Erythroblast (primary cell): ENCODE data around the gene HDAC4.

Experiments
- GATA1 ChIP-seq: IDR thresholded peaks from 2 replicates; pipeline ENCODE4 v1.6.1; 2011; ENCODE audit warnings: low read depth, mild to moderate bottlenecking, control low read depth, low read length, moderate library complexity
- POLR2A ChIP-seq: IDR thresholded peaks from 2 replicates; pipeline ENCODE4 v1.6.1; 2011; ENCODE audit warnings: mild to moderate bottlenecking, low read length

DNA sequence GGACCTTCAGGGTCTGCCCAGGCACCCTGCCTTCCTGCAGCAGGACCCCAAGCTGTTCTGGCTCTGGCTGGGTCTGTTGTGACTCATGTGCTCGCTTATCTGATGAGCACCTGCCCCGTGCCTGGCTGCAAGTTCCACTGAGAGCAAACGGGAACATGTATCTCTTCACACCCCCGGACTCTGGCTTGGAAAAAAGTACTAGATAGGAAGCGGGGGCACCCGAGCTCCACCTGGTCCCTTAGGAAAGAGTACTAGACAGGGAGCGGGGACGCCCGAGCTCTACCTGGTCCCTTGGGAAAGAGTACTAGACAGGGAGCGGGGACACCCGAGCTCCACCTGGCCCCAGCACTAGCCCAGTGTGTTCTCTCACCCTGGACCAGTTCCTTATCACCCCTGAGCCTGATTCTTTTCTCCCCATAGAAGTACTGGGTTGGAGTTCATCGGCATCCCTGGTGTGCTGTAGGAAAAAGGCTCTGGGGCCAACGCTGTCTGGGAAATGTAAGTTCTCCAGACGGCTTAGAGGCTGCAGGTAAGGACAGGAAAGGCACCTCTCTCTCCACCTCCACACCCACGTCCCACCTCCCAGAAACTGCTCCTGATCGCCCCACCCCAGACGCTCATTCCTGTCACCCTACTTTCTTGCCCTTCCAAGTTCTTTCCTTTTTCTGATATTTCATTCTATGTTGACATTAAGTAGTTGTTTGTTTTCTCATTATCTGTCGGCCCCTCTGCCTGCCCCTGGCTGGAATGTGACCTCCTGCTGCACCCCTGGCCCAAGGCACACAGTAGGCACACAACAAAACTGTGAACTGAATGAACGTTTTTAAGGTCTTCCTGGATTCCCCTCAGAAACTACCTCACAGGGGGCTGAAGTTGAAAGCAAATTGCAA lies 40.2 kb downstream of the HDAC4 start:
- TF ChIP-seq POLR2A (no peak), GATA1 (no peak)
